SK-N-SH treated with all-trans-retinoic acid at 6 μM for 48 hours (cell line): ENCODE data around the gene CPHXL2.

Experiments used
- ATAC-seq: fragments of 200-7000 bp; cut with Tn5 transposase; 3 replicates; pipeline ENCODE4 v1.9.1; 2020; ENCODE audit warnings: mild to moderate bottlenecking, moderate library complexity
- ARNTL ChIP-seq: fragments of 450-650 bp; formaldehyde crosslinking; IDR thresholded peaks from 2 replicates; pipeline ENCODE4 v1.5.0; 2020; ENCODE audit warnings: low read depth, mild to moderate bottlenecking, moderate library complexity, borderline replicate concordance
- BACH2 ChIP-seq: fragments of 250-450 bp; sonication (Bioruptor Pico); IDR thresholded peaks from 2 replicates; pipeline ENCODE4 v1.9.0; 2021; ENCODE audit warnings: mild to moderate bottlenecking, borderline replicate concordance
- CSDC2 ChIP-seq: fragments of 250-450 bp; sonication (Bioruptor Pico); IDR thresholded peaks from 2 replicates; pipeline ENCODE4 v1.5.0; 2020; ENCODE audit warnings: mild to moderate bottlenecking, moderate library complexity
- ESRRG ChIP-seq: fragments of 250-450 bp; sonication (Bioruptor Pico); IDR thresholded peaks from 2 replicates; pipeline ENCODE4 v1.6.1; 2021; ENCODE audit warnings: mild to moderate bottlenecking
- GLIS3 ChIP-seq: fragments of 250-450 bp; sonication (Bioruptor Pico); IDR thresholded peaks from 2 replicates; pipeline ENCODE4 v1.5.0; 2020; ENCODE audit warnings: mild to moderate bottlenecking, moderate library complexity
- ISL1 ChIP-seq: fragments of 250-450 bp; sonication (Bioruptor Pico); IDR thresholded peaks from 2 replicates; pipeline ENCODE4 v2.1.2; 2022; ENCODE audit warnings: mild to moderate bottlenecking, moderate library complexity
- OSR1 ChIP-seq: fragments of 250-450 bp; sonication (Bioruptor Pico); IDR thresholded peaks from 2 replicates; pipeline ENCODE4 v1.8.0; 2022; ENCODE audit warnings: moderate library complexity, mild to moderate bottlenecking, inconsistent platforms
- PPARA ChIP-seq: fragments of 250-450 bp; sonication (Bioruptor Pico); IDR thresholded peaks from 2 replicates; pipeline ENCODE4 v1.5.0; 2020; ENCODE audit warnings: mild to moderate bottlenecking, borderline replicate concordance
- RARB ChIP-seq: fragments of 250-450 bp; sonication (Bioruptor Pico); IDR thresholded peaks from 2 replicates; pipeline ENCODE4 v1.8.0; 2021; ENCODE audit warnings: mild to moderate bottlenecking, moderate library complexity
- SNAI2 ChIP-seq: fragments of 250-450 bp; sonication (Bioruptor Pico); IDR thresholded peaks from 2 replicates; pipeline ENCODE4 v1.5.0; 2020; ENCODE audit warnings: mild to moderate bottlenecking, moderate library complexity
- TCF4 ChIP-seq: fragments of 250-450 bp; sonication (Bioruptor Pico); IDR thresholded peaks from 2 replicates; pipeline ENCODE4 v1.8.0; 2021; ENCODE audit warnings: mild to moderate bottlenecking, moderate library complexity, borderline replicate concordance
- TOX ChIP-seq: fragments of 250-450 bp; sonication (Bioruptor Pico); IDR thresholded peaks from 2 replicates; pipeline ENCODE4 v1.8.0; 2021; ENCODE audit warnings: mild to moderate bottlenecking, moderate library complexity, borderline replicate concordance
- ZC3H10 ChIP-seq: fragments of 250-450 bp; sonication (Bioruptor Pico); IDR thresholded peaks from 2 replicates; pipeline ENCODE4 v1.5.1; 2021; ENCODE audit warnings: mild to moderate bottlenecking, moderate library complexity
- ZFP3 ChIP-seq: fragments of 250-450 bp; sonication (Bioruptor Pico); IDR thresholded peaks from 2 replicates; pipeline ENCODE4 v1.5.0; 2020; ENCODE audit warnings: mild to moderate bottlenecking, moderate library complexity
- ZNF565 ChIP-seq: fragments of 450-650 bp; formaldehyde crosslinking; conservative IDR thresholded peaks from 2 replicates; pipeline ENCODE4 v1.5.0; 2020; ENCODE audit warnings: low read depth, mild to moderate bottlenecking, moderate library complexity
- ZNF70 ChIP-seq: fragments of 450-650 bp; formaldehyde crosslinking; IDR thresholded peaks from 2 replicates; pipeline ENCODE4 v1.5.0; 2020; ENCODE audit warnings: mild to moderate bottlenecking, moderate library complexity
- ZNF8 ChIP-seq: fragments of 450-650 bp; formaldehyde crosslinking; IDR thresholded peaks from 2 replicates; pipeline ENCODE4 v1.5.0; 2020; ENCODE audit warnings: mild to moderate bottlenecking, moderate library complexity
- TF ChIP-seq, protein P1 (sequence below): fragments of 250-450 bp; sonication (Bioruptor Pico); IDR thresholded peaks from 2 replicates; pipeline ENCODE4 v1.8.0; 2020; ENCODE audit warnings: mild to moderate bottlenecking, moderate library complexity, borderline replicate concordance
- TF ChIP-seq, protein P2 (sequence below): fragments of 250-450 bp; sonication (Bioruptor Pico); IDR thresholded peaks from 2 replicates; pipeline ENCODE4 v1.5.0; 2020; ENCODE audit warnings: mild to moderate bottlenecking, moderate library complexity
- TF ChIP-seq, protein P3 (sequence below): fragments of 250-450 bp; sonication (Bioruptor Pico); IDR thresholded peaks from 2 replicates; pipeline ENCODE4 v1.8.0; 2021; ENCODE audit warnings: low read depth, mild to moderate bottlenecking, moderate library complexity, borderline replicate concordance
- TF ChIP-seq, protein P4 (sequence below): fragments of 250-450 bp; sonication (Bioruptor Pico); IDR thresholded peaks from 2 replicates; pipeline ENCODE4 v1.5.1; 2020; ENCODE audit warnings: low read depth, mild to moderate bottlenecking, moderate library complexity

CPHXL2 gene

DNA sequence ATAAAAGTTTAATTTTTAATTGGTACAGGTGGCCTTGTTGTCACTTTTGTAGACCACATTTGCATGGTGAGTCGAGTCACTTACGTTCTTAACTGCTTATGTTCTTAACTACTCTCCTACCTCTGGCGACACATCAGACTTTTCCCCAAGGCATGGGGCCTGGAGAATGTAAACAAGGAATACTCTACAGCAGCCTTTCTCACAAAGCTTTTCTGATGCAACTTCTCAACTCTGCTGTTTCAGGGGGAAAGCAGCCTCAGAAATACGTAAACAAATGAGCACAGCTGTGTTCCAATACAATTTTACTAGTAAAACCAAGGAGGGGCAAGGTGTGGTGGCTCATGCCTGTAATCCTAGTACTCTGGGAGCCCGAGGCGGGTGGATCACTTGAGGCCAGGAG lies 36.2 kb downstream of the CPHXL2 start (continued):
- TF ChIP-seq, protein P1, sequence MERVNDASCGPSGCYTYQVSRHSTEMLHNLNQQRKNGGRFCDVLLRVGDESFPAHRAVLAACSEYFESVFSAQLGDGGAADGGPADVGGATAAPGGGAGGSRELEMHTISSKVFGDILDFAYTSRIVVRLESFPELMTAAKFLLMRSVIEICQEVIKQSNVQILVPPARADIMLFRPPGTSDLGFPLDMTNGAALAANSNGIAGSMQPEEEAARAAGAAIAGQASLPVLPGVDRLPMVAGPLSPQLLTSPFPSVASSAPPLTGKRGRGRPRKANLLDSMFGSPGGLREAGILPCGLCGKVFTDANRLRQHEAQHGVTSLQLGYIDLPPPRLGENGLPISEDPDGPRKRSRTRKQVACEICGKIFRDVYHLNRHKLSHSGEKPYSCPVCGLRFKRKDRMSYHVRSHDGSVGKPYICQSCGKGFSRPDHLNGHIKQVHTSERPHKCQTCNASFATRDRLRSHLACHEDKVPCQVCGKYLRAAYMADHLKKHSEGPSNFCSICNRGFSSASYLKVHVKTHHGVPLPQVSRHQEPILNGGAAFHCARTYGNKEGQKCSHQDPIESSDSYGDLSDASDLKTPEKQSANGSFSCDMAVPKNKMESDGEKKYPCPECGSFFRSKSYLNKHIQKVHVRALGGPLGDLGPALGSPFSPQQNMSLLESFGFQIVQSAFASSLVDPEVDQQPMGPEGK (CRISPR knock-in tag), result no peak
- TF ChIP-seq, protein P2, sequence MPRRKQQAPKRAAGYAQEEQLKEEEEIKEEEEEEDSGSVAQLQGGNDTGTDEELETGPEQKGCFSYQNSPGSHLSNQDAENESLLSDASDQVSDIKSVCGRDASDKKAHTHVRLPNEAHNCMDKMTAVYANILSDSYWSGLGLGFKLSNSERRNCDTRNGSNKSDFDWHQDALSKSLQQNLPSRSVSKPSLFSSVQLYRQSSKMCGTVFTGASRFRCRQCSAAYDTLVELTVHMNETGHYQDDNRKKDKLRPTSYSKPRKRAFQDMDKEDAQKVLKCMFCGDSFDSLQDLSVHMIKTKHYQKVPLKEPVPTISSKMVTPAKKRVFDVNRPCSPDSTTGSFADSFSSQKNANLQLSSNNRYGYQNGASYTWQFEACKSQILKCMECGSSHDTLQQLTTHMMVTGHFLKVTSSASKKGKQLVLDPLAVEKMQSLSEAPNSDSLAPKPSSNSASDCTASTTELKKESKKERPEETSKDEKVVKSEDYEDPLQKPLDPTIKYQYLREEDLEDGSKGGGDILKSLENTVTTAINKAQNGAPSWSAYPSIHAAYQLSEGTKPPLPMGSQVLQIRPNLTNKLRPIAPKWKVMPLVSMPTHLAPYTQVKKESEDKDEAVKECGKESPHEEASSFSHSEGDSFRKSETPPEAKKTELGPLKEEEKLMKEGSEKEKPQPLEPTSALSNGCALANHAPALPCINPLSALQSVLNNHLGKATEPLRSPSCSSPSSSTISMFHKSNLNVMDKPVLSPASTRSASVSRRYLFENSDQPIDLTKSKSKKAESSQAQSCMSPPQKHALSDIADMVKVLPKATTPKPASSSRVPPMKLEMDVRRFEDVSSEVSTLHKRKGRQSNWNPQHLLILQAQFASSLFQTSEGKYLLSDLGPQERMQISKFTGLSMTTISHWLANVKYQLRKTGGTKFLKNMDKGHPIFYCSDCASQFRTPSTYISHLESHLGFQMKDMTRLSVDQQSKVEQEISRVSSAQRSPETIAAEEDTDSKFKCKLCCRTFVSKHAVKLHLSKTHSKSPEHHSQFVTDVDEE (CRISPR knock-in tag), result no peak
- no peak for TF ChIP-seq ARNTL (CRISPR knock-in tag)

DNA sequence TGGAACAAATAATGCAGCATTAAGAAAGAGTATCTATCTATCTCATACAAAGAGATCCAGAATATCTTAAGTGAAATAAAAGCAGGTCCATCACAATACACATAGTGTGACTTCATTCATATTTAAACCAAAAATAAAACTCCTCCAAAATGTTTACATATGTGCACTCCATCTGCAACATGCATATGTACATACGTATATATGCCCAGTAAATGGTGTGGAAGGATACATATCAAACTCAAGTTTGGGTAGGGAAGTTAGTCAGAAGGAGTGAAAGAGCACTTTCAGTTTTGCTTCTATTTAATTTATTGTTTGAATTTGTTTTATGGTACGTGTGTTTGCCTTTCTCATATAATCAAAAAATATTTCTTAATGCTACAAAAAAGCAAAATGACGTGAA lies 41.8 kb downstream of the CPHXL2 start:
- TF ChIP-seq BACH2 (CRISPR knock-in tag) (no peak), ZNF565 (no peak), ZNF8 (CRISPR knock-in tag) (no peak), SNAI2 (CRISPR knock-in tag) (no peak), ZFP3 (CRISPR knock-in tag) (no peak), ISL1 (CRISPR knock-in tag) (no peak), TOX (no peak), ESRRG (no peak), GLIS3 (CRISPR knock-in tag) (no peak), ARNTL (CRISPR knock-in tag) (no peak), TCF4 (CRISPR knock-in tag) (no peak), ZC3H10 (CRISPR knock-in tag) (no peak), CSDC2 (CRISPR knock-in tag) (no peak), PPARA (CRISPR knock-in tag) (no peak)
- TF ChIP-seq, protein P2 (CRISPR knock-in tag), result no peak
- TF ChIP-seq, protein P1 (CRISPR knock-in tag), result no peak
- TF ChIP-seq, protein P3, sequence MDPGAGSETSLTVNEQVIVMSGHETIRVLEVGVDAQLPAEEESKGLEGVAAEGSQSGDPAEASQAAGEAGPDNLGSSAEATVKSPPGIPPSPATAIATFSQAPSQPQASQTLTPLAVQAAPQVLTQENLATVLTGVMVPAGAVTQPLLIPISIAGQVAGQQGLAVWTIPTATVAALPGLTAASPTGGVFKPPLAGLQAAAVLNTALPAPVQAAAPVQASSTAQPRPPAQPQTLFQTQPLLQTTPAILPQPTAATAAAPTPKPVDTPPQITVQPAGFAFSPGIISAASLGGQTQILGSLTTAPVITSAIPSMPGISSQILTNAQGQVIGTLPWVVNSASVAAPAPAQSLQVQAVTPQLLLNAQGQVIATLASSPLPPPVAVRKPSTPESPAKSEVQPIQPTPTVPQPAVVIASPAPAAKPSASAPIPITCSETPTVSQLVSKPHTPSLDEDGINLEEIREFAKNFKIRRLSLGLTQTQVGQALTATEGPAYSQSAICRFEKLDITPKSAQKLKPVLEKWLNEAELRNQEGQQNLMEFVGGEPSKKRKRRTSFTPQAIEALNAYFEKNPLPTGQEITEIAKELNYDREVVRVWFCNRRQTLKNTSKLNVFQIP (CRISPR knock-in tag), result no peak
- no peak for ATAC-seq

DNA sequence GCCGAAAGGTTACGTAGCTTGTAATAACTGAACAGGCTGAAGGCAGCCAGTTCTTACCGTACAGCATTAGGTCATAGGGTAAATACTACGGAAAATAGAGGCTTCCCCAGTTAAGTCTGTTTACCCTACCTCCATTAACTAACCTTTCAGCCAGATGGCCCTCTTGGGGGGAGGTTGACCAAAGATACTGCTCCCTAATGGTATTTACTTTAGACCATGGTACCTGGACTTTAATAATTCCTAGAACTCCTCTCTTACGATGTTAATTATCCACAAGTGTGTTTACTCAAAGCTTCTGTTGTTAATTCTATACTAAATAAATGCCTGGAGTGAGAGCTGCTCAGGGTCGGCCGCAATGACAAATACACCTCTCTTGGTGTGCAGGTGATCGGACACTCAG lies 44.0 kb downstream of the CPHXL2 start:
- ATAC-seq, result no peak
- TF ChIP-seq RARB (CRISPR knock-in tag) (no peak), ZFP3 (CRISPR knock-in tag) (no peak), TOX (no peak), ESRRG (no peak), OSR1 (CRISPR knock-in tag) (no peak), ZNF70 (CRISPR knock-in tag) (no peak), GLIS3 (CRISPR knock-in tag) (no peak), ZC3H10 (CRISPR knock-in tag) (no peak), CSDC2 (CRISPR knock-in tag) (no peak), ZNF8 (CRISPR knock-in tag) (no peak), SNAI2 (CRISPR knock-in tag) (no peak)
- TF ChIP-seq, protein P2 (CRISPR knock-in tag), result no peak
- TF ChIP-seq, protein P4, sequence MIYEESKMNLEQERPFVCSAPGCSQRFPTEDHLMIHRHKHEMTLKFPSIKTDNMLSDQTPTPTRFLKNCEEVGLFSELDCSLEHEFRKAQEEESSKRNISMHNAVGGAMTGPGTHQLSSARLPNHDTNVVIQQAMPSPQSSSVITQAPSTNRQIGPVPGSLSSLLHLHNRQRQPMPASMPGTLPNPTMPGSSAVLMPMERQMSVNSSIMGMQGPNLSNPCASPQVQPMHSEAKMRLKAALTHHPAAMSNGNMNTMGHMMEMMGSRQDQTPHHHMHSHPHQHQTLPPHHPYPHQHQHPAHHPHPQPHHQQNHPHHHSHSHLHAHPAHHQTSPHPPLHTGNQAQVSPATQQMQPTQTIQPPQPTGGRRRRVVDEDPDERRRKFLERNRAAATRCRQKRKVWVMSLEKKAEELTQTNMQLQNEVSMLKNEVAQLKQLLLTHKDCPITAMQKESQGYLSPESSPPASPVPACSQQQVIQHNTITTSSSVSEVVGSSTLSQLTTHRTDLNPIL, result no peak
